ENCODE results near the gene MASTL.

GRCh38 chr10:27108165-27108564 is 47.0 kb upstream of the MASTL start:
- TF ChIP-seq CTCF (IDR thresholded peaks at IDR 0.05; ENCODE audit: low read length) = no peak
- no peak for TF ChIP-seq EZH2 (optimal IDR thresholded peaks at IDR 0.05; ENCODE audit: low read depth, low read length)

Data from MM.1S (cell line).